NCI-H187 (cell line): ENCODE measurements around the gene USP17L21.
"Not testable (repeated sequence)": the region's sequence is repeated elsewhere in the genome, so short reads cannot be mapped to it uniquely, and the experiment has no call there.

ENCODE experiments used
- DNase-seq, 2 experiments: peaks; one replicate each; lab custom pipeline; 2025; lab: John Stamatoyannopoulos, UW

USP17L21 gene

DNA sequence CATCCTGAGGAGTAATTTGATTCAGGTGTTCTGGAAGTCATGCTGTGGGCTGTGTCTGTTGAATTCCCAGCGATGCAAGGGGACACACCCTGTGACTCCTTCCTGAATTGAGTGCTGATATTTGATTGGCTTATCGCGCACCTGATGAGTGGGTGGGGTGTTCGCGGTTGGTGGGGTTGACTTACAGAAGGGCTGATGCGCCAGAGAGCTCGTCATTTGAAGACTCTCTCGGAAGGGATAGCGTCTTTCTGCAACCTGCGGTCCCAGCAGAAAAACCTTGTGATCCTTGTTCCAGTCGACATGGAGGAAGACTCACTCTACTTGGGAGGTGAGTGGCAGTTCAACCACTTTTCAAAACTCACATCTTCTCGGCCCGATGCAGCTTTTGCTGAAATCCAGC, at the start of gene USP17L21:
TSS of gene USP17L21 (plus strand) at position 301 of the 400 bp plus-strand sequence. CDS start at position 301, 0 bp downstream.
- DNase-seq: not testable (repeated sequence)

DNA sequence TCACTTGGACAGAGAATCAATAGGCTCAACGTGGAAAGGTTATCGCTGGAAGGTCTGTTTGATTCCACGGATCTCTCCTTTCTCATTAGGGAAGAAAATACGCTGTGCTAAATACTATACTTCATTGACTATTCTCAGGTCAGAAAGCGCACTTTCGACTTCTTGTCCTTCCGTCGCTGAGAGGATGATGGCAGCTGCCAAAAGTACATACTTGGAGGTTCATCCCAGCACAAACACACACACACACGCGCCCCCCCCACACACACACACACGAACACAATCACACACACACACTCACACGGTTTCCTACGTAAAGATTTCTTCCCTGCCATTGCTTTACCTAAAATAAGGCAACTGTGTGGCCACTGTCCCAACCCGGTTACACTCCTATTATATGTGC, 48.0 kb upstream of the USP17L21 start:
- not testable (repeated sequence) for DNase-seq

DNA sequence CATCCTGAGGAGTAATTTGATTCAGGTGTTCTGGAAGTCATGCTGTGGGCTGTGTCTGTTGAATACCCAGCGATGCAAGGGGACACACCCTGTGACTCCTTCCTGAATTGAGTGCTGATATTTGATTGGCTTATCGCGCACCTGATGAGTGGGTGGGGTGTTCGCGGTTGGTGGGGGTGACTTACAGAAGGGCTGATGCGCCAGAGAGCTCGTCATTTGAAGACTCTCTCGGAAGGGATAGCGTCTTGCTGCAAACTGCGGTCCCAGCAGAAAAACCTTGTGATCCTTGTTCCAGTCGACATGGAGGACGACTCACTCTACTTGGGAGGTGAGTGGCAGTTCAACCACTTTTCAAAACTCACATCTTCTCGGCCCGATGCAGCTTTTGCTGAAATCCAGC, 47.6 kb upstream of the USP17L21 start, which contains the start of gene USP17L11:
TSS of gene USP17L11 (plus strand) at position 301 of the 400 bp plus-strand sequence. CDS start at position 301, 0 bp downstream.
- DNase-seq: not testable (repeated sequence)

GRCh38 chr4:9219852-9220251, 42.8 kb upstream of the USP17L21 start, which contains the start of gene USP17L12:
USP17L12 (plus strand) TSS chr4:9220152; CDS start chr4:9220152, 0 bp downstream.
- DNase-seq: not testable (repeated sequence)

DNA sequence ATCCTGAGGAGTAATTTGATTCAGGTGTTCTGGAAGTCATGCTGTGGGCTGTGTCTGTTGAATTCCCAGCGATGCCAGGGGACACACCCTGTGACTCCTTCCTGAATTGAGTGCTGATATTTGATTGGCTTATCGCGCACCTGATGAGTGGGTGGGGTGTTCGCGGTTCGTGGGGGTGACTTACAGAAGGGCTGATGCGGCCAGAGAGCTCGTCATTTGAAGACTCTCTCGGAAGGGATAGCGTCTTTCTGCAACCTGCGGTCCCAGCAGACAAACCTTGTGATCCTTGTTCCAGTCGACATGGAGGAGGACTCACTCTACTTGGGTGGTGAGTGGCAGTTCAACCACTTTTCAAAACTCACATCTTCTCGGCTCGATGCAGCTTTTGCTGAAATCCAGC, 38.1 kb upstream of the USP17L21 start, which contains the start of gene USP17L13:
TSS of gene USP17L13 (plus strand) at position 301 of the 400 bp plus-strand sequence. CDS start at position 301, 0 bp downstream.
- not testable (repeated sequence) for DNase-seq

DNA sequence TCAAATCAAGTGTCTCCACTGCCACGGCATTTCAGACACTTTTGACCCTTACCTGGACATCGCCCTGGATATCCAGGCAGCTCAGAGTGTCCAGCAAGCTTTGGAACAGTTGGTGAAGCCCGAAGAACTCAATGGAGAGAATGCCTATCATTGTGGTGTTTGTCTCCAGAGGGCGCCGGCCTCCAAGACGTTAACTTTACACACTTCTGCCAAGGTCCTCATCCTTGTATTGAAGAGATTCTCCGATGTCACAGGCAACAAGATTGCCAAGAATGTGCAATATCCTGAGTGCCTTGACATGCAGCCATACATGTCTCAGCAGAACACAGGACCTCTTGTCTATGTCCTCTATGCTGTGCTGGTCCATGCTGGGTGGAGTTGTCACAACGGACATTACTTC, 32.4 kb upstream of the USP17L21 start:
- DNase-seq: not testable (repeated sequence)

DNA sequence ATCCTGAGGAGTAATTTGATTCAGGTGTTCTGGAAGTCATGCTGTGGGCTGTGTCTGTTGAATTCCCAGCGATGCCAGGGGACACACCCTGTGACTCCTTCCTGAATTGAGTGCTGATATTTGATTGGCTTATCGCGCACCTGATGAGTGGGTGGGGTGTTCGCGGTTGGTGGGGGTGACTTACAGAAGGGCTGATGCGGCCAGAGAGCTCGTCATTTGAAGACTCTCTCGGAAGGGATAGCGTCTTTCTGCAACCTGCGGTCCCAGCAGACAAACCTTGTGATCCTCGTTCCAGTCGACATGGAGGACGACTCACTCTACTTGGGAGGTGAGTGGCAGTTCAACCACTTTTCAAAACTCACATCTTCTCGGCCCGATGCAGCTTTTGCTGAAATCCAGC, 28.6 kb upstream of the USP17L21 start, which contains the start of gene USP17L15:
TSS of gene USP17L15 (plus strand) at position 301 of the 400 bp plus-strand sequence. CDS start at position 301, 0 bp downstream.
- DNase-seq: not testable (repeated sequence)

DNA sequence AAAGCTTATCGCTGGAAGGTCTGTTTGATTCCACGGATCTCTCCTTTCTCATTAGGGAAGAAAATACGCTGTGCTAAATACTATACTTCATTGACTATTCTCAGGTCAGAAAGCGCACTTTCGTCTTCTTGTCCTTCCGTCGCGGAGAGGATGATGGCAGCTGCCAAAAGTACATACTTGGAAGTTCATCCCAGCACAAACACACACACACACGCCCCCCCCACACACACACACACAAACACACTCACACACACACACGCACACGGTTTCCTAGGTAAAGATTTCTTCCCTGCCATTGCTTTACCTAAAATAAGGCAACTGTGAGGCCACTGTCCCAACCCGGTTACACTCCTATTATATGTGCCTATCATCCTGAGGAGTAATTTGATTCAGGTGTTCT, 24.2 kb upstream of the USP17L21 start:
- not testable (repeated sequence) for DNase-seq

DNA sequence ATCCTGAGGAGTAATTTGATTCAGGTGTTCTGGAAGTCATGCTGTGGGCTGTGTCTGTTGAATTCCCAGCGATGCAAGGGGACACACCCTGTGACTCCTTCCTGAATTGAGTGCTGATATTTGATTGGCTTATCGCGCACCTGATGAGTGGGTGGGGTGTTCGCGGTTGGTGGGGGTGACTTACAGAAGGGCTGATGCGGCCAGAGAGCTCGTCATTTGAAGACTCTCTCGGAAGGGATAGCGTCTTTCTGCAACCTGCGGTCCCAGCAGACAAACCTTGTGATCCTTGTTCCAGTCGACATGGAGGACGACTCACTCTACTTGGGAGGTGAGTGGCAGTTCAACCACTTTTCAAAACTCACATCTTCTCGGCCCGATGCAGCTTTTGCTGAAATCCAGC, 19.1 kb upstream of the USP17L21 start, which contains the start of gene USP17L17:
TSS of gene USP17L17 (plus strand) at position 301 of the 400 bp plus-strand sequence. CDS start at position 301, 0 bp downstream.
- DNase-seq: not testable (repeated sequence)

DNA sequence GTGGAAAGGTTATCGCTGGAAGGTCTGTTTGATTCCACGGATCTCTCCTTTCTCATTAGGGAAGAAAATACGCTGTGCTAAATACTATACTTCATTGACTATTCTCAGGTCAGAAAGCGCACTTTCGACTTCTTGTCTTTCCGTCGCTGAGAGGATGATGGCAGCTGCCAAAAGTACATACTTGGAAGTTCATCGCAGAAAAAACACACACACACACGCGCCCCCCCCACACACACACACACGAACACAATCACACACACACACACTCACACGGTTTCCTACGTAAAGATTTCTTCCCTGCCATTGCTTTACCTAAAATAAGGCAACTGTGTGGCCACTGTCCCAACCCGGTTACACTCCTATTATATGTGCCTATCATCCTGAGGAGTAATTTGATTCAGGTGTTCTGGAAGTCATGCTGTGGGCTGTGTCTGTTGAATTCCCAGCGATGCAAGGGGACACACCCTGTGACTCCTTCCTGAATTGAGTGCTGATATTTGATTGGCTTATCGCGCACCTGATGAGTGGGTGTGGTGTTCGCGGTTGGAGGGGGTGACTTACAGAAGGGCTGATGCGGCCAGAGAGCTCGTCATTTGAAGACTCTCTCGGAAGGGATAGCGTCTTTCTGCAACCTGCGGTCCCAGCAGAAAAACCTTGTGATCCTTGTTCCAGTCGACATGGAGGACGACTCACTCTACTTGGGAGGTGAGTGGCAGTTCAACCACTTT, 14.6 kb upstream of the USP17L21 start, which contains the start of gene USP17L18:
TSS of gene USP17L18 (plus strand) at position 678 of the 728 bp plus-strand sequence. CDS start at position 678, 0 bp downstream.
- DNase-seq: not testable (repeated sequence)

DNA sequence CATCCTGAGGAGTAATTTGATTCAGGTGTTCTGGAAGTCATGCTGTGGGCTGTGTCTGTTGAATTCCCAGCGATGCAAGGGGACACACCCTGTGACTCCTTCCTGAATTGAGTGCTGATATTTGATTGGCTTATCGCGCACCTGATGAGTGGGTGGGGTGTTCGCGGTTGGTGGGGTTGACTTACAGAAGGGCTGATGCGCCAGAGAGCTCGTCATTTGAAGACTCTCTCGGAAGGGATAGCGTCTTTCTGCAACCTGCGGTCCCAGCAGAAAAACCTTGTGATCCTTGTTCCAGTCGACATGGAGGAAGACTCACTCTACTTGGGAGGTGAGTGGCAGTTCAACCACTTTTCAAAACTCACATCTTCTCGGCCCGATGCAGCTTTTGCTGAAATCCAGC, 9.6 kb upstream of the USP17L21 start, which contains the start of gene USP17L19:
TSS of gene USP17L19 (plus strand) at position 301 of the 400 bp plus-strand sequence. CDS start at position 301, 0 bp downstream.
- not testable (repeated sequence) for DNase-seq

DNA sequence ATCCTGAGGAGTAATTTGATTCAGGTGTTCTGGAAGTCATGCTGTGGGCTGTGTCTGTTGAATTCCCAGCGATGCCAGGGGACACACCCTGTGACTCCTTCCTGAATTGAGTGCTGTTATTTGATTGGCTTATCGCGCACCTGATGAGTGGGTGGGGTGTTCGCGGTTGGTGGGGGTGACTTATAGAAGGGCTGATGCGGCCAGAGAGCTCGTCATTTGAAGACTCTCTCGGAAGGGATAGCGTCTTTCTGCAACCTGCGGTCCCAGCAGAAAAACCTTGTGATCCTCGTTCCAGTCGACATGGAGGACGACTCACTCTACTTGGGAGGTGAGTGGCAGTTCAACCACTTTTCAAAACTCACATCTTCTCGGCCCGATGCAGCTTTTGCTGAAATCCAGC, 4.8 kb upstream of the USP17L21 start, which contains the start of gene USP17L20:
TSS of gene USP17L20 (plus strand) at position 301 of the 400 bp plus-strand sequence. CDS start at position 301, 0 bp downstream.
- not testable (repeated sequence) for DNase-seq

DNA sequence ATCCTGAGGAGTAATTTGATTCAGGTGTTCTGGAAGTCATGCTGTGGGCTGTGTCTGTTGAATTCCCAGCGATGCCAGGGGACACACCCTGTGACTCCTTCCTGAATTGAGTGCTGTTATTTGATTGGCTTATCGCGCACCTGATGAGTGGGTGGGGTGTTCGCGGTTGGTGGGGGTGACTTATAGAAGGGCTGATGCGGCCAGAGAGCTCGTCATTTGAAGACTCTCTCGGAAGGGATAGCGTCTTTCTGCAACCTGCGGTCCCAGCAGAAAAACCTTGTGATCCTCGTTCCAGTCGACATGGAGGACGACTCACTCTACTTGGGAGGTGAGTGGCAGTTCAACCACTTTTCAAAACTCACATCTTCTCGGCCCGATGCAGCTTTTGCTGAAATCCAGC, 4.6 kb downstream of the USP17L21 start, which contains the start of gene USP17L22:
TSS of gene USP17L22 (plus strand) at position 301 of the 400 bp plus-strand sequence. CDS start at position 301, 0 bp downstream.
- not testable (repeated sequence) for DNase-seq

GRCh38 chr4:9271719-9272118, 9.0 kb downstream of the USP17L21 start:
- DNase-seq: not testable (repeated sequence)
